PC-9 (cell line): ENCODE measurements around the gene HDAC11. TPM values are rescaled to one million over a fixed set of nuclear protein-coding genes. Genes with fewer than 3 reads are reported as not detected.
A peak's percentile ranks its signal among the peaks of the same experiment; 100 is the strongest.

Source experiments
- BruUV-seq: library from RNA; stranded (reverse); fragments of 400-500 nt; replicated peaks from 2 replicates; lab custom pipeline; 2021; lab: Mats Ljungman, UMichigan
- CTCF ChIA-PET: fragments of 300-600 bp; sonication (Branson Sonifier 250); formaldehyde crosslinking; loops from one replicate; lab custom pipeline; 2022; ENCODE audit warnings: antibody characterized with exemption; lab: Charles Lee
- POLR2A ChIA-PET: fragments of 300-600 bp; sonication (Branson Sonifier 250); formaldehyde crosslinking; loops from one replicate; lab custom pipeline; 2022; ENCODE audit warnings: antibody characterized with exemption; ENCODE audit not compliant: unreplicated experiment; lab: Charles Lee
- DNase-seq, 2 experiments: peaks; one replicate each; pipeline versions ENCODE4 v3.0.0 to v3.0.0-alpha.2; 2015 to 2022; ENCODE audit warnings: mixed read lengths in 1 of 2
- H2AFZ ChIP-seq: fragments of 200-600 bp; sonication (generic); 2 replicates; pipeline ENCODE4 v1.8.1; 2017; ENCODE audit warnings: antibody characterized with exemption
- H3F3A ChIP-seq: fragments of 200-600 bp; sonication (generic); 2 replicates; pipeline ENCODE4 v1.8.1; 2017; ENCODE audit warnings: antibody characterized with exemption, mild to moderate bottlenecking, low read depth; ENCODE audit not compliant: insufficient read depth
- H3K27ac ChIP-seq: fragments of 200-600 bp; sonication (generic); 2 replicates; pipeline ENCODE4 v1.6.1; 2016; ENCODE audit warnings: mixed run types
- H3K27me3 ChIP-seq: fragments of 200-600 bp; sonication (generic); 2 replicates; pipeline ENCODE4 v1.6.1; 2016; ENCODE audit warnings: low read depth, mixed run types; ENCODE audit not compliant: insufficient read depth
- H3K36me3 ChIP-seq: fragments of 200-600 bp; sonication (generic); 2 replicates; pipeline ENCODE4 v1.6.1; 2016; ENCODE audit warnings: low read depth, mixed run types
- H3K4me1 ChIP-seq: fragments of 200-600 bp; sonication (generic); replicated peaks from 2 replicates; pipeline ENCODE4 v1.6.1; 2016; ENCODE audit warnings: mixed run types; ENCODE audit not compliant: insufficient read depth
- H3K4me2 ChIP-seq: fragments of 200-600 bp; sonication (generic); 2 replicates; pipeline ENCODE4 v1.6.1; 2017; ENCODE audit warnings: mixed run types
- H3K4me3 ChIP-seq: fragments of 200-600 bp; sonication (generic); 2 replicates; pipeline ENCODE4 v1.6.1; 2016; ENCODE audit warnings: mixed run types
- H3K79me2 ChIP-seq: fragments of 200-600 bp; sonication (generic); 2 replicates; pipeline ENCODE4 v1.6.1; 2017; ENCODE audit warnings: low read depth, mixed run types
- H3K9me2 ChIP-seq: fragments of 200-600 bp; sonication (generic); 2 replicates; pipeline ENCODE4 v1.8.1; 2017; ENCODE audit warnings: mild to moderate bottlenecking; ENCODE audit not compliant: insufficient read depth
- H3K9me3 ChIP-seq: fragments of 200-600 bp; sonication (generic); 2 replicates; pipeline ENCODE4 v1.8.1; 2016; ENCODE audit warnings: low read depth; ENCODE audit not compliant: insufficient read depth
- H4K20me1 ChIP-seq: fragments of 200-600 bp; sonication (generic); 2 replicates; pipeline ENCODE4 v1.8.1; 2017; ENCODE audit not compliant: insufficient read depth
- CTCF ChIP-seq: fragments of 200-600 bp; sonication (generic); conservative IDR thresholded peaks from 2 replicates; pipeline ENCODE4 v1.6.1; 2017; ENCODE audit warnings: mixed run types, antibody characterized with exemption, mild to moderate bottlenecking, moderate library complexity
- EZH2 ChIP-seq: fragments of 200-600 bp; sonication (generic); IDR thresholded peaks from 2 replicates; pipeline ENCODE4 v1.8.0; 2017; ENCODE audit warnings: antibody characterized with exemption, low read depth
- intact Hi-C: fragments of 100-400 bp; cut with micrococcal nuclease; formaldehyde crosslinking; loops from one replicate; pipeline ENCODE4 v1.10.0; 2022; ENCODE audit not compliant: unreplicated experiment
- total RNA-seq: library from RNA; stranded (reverse); gene quantifications from 2 replicates; pipeline ENCODE4 v1.2.3, GENCODE V29; 2021

Gene HDAC11
- total RNA-seq, 1 experiment from 2014 or later = 18.4 TPM

GRCh38 chr3:13482106-13482690 lies 2.1 kb downstream of the HDAC11 start:
- Histone ChIP-seq H3K27ac (no peak overlapping the region), H3K4me2 (no peak overlapping the region), H2AFZ (no peak overlapping the region), H3K27me3 (no peaks in the 10 kb centered on the region), H4K20me1 (no peaks in the 10 kb centered on the region), H3K79me2 (no peaks in the 10 kb centered on the region), H3K9me3 (no peaks in the 10 kb centered on the region), H3K9me2 (no peaks in the 10 kb centered on the region), H3F3A (peaks cover 24% of the 10 kb centered on the region), H3K36me3 (no peaks in the 10 kb centered on the region), H3K4me3 (no peak overlapping the region), H3K4me1 (peaks cover 44% of the 10 kb centered on the region)
- POLR2A ChIA-PET = no interaction called here
- no TSS peak for BruUV-seq
- DNase-seq = no peak
- no peak for TF ChIP-seq CTCF
- TF ChIP-seq EZH2 = no peak
- intact Hi-C loops = no loop called here
- CTCF ChIA-PET = no interaction called here

DNA sequence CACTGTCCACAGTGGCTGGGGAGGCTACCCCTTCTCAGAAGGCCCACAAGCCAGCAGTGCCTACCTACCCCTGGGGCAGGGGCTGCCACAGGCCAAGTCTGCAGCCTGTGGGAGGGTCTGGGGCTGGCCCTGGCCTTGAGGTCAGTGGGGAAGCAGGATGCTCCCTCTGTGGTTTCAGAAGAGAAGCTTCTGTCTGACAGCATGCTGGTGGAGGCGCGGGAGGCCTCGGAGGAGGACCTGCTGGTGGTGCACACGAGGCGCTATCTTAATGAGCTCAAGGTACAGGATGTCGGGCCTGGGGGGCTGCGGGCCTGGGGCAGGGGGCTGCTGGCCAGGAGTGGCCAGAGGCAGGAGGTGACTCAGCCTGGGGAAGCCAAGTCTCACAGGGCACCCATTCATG lies 3.2 kb downstream of the HDAC11 start:
- POLR2A ChIA-PET = no interaction called here
- peaks cover 24% of the 10 kb centered on the region for H3F3A ChIP-seq
- no TSS peak for BruUV-seq
- no peak overlapping the region for H2AFZ ChIP-seq
- TF ChIP-seq CTCF (no peak), EZH2 (no peak)
- no peaks in the 10 kb centered on the region for H3K79me2 ChIP-seq
- H3K27me3 ChIP-seq = no peaks in the 10 kb centered on the region
- no peaks in the 10 kb centered on the region for H3K9me2 ChIP-seq
- H3K4me1 ChIP-seq = peaks cover 44% of the 10 kb centered on the region
- no peak overlapping the region for H3K4me3 ChIP-seq
- H4K20me1 ChIP-seq = no peaks in the 10 kb centered on the region
- CTCF ChIA-PET = interaction anchor here (0.6 kb wide), 1 partner anchor 10 kb away, joined by 4 read pairs; no protein-coding TSS in a partner anchor
- no peak overlapping the region for H3K4me2 ChIP-seq
- DNase-seq = no peak
- intact Hi-C loops = no loop called here
- no peaks in the 10 kb centered on the region for H3K9me3 ChIP-seq
- no peaks in the 10 kb centered on the region for H3K36me3 ChIP-seq
- no peak overlapping the region for H3K27ac ChIP-seq

DNA sequence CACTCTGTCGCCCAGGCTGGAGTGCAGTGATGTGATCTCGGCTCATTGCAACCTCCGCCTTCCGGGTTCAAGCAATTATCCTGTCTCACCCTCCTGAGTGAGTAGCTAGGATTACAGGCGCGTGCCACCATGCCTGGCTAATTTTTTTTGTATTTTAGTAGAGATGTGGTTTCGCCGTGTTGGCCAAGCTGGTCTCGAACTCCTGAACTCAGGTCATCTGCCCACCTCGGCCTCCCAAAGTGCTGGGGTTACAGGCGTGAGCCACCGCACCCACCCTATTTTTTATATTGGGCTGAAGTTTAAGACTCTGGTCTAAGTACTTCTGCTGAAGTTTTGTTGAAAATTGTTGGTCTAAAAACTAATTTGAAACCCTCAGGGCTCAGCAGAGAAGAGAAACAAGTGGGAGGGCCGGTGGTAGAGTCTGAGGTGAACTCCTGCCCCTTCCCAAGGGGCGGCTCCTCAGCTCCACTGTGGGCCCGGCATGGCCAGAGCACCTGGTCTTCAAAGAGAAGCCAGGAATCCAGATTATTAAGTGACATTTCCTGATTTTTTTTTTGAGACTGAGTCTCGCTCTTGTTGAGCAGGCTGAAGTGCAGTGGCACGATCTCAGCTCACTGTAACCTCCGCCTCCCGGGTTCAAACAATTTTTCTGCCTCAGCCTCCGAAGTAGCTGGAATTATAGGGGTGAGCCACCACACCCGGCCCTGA lies 4.0 kb downstream of the HDAC11 start:
- Histone ChIP-seq H3K9me3 (no peaks in the 10 kb centered on the region), H3K4me3 (no peak overlapping the region), H4K20me1 (no peaks in the 10 kb centered on the region), H3K27ac (peak overlapping the region; percentile 90), H3K27me3 (no peaks in the 10 kb centered on the region), H3K4me1 (peaks cover 36% of the 10 kb centered on the region), H3F3A (peaks cover 24% of the 10 kb centered on the region), H3K79me2 (no peaks in the 10 kb centered on the region), H3K36me3 (no peaks in the 10 kb centered on the region), H3K9me2 (no peaks in the 10 kb centered on the region), H2AFZ (peak overlapping the region; percentile 76; the same call in 1 of the 2 replicates), H3K4me2 (peak overlapping the region; percentile 72)
- ChIA-PET POLR2A (interaction anchor here (0.6 kb wide), 1 partner anchor 96 kb away, joined by 8 read pairs; no protein-coding TSS in a partner anchor), CTCF (interaction anchor here (0.6 to 0.7 kb wide), 2 partner anchors 31 to 658 kb away, joined by 3 to 8 read pairs; no protein-coding TSS in a partner anchor)
- TF ChIP-seq EZH2 = no peak
- no peak for TF ChIP-seq CTCF
- intact Hi-C loops = no loop called here
- no peak for DNase-seq
- no TSS peak for BruUV-seq
